HepG2 (cell line): ENCODE measurements around the gene HS3ST4.

ENCODE experiments used
- CTCF ChIP-seq: sonication (generic); formaldehyde crosslinking; IDR thresholded peaks from 2 replicates; pipeline ENCODE4 v1.5.0; 2020; ENCODE audit warnings: mild to moderate bottlenecking, missing genetic modification reagents, moderate library complexity
- ESRRA ChIP-seq: sonication (generic); formaldehyde crosslinking; IDR thresholded peaks from 2 replicates; pipeline ENCODE4 v1.5.1; 2020; ENCODE audit warnings: mild to moderate bottlenecking, low read depth, missing genetic modification reagents
- ETS1 ChIP-seq: sonication (generic); formaldehyde crosslinking; IDR thresholded peaks from 2 replicates; pipeline ENCODE4 v1.4.0; 2020; ENCODE audit warnings: missing genetic modification reagents
- GABPA ChIP-seq, 2 experiments: IDR thresholded peaks; 2 replicates each; pipeline ENCODE4 v1.6.1; 2011 to 2016; ENCODE audit warnings: low read depth in 2 of 2, low read length in 1 of 2, missing biosample characterization in 1 of 2, missing genetic modification characterization in 1 of 2
- GLI4 ChIP-seq: sonication (generic); formaldehyde crosslinking; IDR thresholded peaks from 2 replicates; pipeline ENCODE4 v1.5.1; 2020; ENCODE audit warnings: missing genetic modification reagents, mild to moderate bottlenecking, moderate library complexity, borderline replicate concordance
- KDM4B ChIP-seq: sonication (generic); formaldehyde crosslinking; IDR thresholded peaks from 2 replicates; pipeline ENCODE4 v1.4.0; 2020; ENCODE audit warnings: missing genetic modification reagents
- MLXIP ChIP-seq: sonication (generic); formaldehyde crosslinking; IDR thresholded peaks from 2 replicates; pipeline ENCODE4 v1.9.0; 2021; ENCODE audit warnings: missing genetic modification reagents, borderline replicate concordance
- POLR2AphosphoS5 ChIP-seq: IDR thresholded peaks from 2 replicates; pipeline ENCODE4 v1.6.1; 2012; ENCODE audit warnings: low read depth, low read length
- PRPF4 ChIP-seq: fragments of 200-400 bp; formaldehyde crosslinking; IDR thresholded peaks from 2 replicates; pipeline ENCODE4 v1.6.1; 2016; ENCODE audit warnings: low read length, low read depth; ENCODE audit not compliant: poor library complexity, severe bottlenecking
- SYNCRIP ChIP-seq: fragments of 200-400 bp; formaldehyde crosslinking; IDR thresholded peaks from 2 replicates; pipeline ENCODE4 v1.6.1; 2018; ENCODE audit warnings: mild to moderate bottlenecking, low read depth, low read length; ENCODE audit not compliant: insufficient read depth
- TAF1 ChIP-seq: sonication (generic); formaldehyde crosslinking; IDR thresholded peaks from 2 replicates; pipeline ENCODE4 v1.4.0; 2020; ENCODE audit warnings: missing genetic modification reagents
- ZNF263 ChIP-seq: sonication (generic); formaldehyde crosslinking; IDR thresholded peaks from 2 replicates; pipeline ENCODE4 v1.4.0; 2020; ENCODE audit warnings: missing genetic modification reagents
- ZNF460 ChIP-seq: sonication (generic); formaldehyde crosslinking; IDR thresholded peaks from 2 replicates; pipeline ENCODE4 v1.5.1; 2020; ENCODE audit warnings: missing genetic modification reagents, mild to moderate bottlenecking, borderline replicate concordance
- ZNF850 ChIP-seq: sonication (generic); formaldehyde crosslinking; conservative IDR thresholded peaks from 2 replicates; pipeline ENCODE4 v1.9.0; 2021; ENCODE audit warnings: mild to moderate bottlenecking, missing genetic modification reagents

- TF ChIP-seq MLXIP (CRISPR knock-in tag) (no peak), CTCF (no peak), ETS1 (CRISPR knock-in tag) (no peak), SYNCRIP (no peak), ZNF263 (CRISPR knock-in tag) (no peak), POLR2AphosphoS5 (no peak), KDM4B (CRISPR knock-in tag) (no peak), GABPA (IDR thresholded peaks at IDR 0.05; ENCODE audit: low read depth, low read length) (no peak), GABPA (CRISPR knock-in tag; IDR thresholded peaks at IDR 0.05; ENCODE audit: low read depth) (no peak), ZNF850 (no peak), PRPF4 (no peak), GLI4 (CRISPR knock-in tag) (no peak), TAF1 (no peak), ZNF460 (CRISPR knock-in tag) (no peak), ESRRA (CRISPR knock-in tag) (no peak)
Observed at GRCh38 chr16:25893332-25893731, 201.6 kb downstream of the HS3ST4 start.
